ENCODE measurements around the gene OR2B3.

Gene OR2B3

GRCh38 chr6:29081312-29081711 is 5.8 kb downstream of the OR2B3 start:
- TF ChIP-seq, protein P1, sequence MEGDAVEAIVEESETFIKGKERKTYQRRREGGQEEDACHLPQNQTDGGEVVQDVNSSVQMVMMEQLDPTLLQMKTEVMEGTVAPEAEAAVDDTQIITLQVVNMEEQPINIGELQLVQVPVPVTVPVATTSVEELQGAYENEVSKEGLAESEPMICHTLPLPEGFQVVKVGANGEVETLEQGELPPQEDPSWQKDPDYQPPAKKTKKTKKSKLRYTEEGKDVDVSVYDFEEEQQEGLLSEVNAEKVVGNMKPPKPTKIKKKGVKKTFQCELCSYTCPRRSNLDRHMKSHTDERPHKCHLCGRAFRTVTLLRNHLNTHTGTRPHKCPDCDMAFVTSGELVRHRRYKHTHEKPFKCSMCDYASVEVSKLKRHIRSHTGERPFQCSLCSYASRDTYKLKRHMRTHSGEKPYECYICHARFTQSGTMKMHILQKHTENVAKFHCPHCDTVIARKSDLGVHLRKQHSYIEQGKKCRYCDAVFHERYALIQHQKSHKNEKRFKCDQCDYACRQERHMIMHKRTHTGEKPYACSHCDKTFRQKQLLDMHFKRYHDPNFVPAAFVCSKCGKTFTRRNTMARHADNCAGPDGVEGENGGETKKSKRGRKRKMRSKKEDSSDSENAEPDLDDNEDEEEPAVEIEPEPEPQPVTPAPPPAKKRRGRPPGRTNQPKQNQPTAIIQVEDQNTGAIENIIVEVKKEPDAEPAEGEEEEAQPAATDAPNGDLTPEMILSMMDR (IDR thresholded peaks at IDR 0.05; ENCODE audit: unreplicated experiment in 3 of 3), result no peak
- no peaks in the 10 kb centered on the region for H3K27me3 Mint-ChIP-seq (ENCODE audit: low read depth)
- H3K4me3 Mint-ChIP-seq, result no peak overlapping the region
- no peaks in the 10 kb centered on the region for H3K9me3 Mint-ChIP-seq
- no peaks in the 10 kb centered on the region for H3K36me3 Mint-ChIP-seq (ENCODE audit: low read depth)
- H3K27ac Mint-ChIP-seq, result no peak overlapping the region
- H3K4me1 Mint-ChIP-seq, result no peaks in the 10 kb centered on the region

DNA sequence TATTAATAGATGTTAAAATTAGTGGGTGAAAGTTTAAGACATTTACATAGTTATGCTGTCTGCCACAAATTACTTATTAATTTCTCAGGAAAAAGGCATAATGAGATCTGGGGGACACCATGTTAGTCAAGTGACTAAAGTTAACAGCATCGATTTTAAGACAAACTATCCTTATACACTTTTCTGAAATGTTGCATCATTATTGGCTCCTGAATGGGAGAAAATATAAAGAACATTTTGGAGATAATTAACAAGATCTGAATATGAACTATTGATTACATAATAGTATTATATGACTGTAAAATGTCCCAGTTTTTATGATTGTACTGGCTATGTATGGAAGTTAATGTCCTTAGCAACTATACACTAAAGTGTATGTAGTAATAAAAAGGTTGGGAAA is 7.9 kb downstream of the OR2B3 start:
- Mint-ChIP-seq H3K36me3 (ENCODE audit: low read depth) (no peaks in the 10 kb centered on the region), H3K4me3 (no peak overlapping the region), H3K27me3 (ENCODE audit: low read depth) (no peaks in the 10 kb centered on the region), H3K9me3 (no peaks in the 10 kb centered on the region), H3K4me1 (no peaks in the 10 kb centered on the region), H3K27ac (peak overlapping the region; percentile 61 to 82 (median 65))
- TF ChIP-seq, protein P1 (IDR thresholded peaks at IDR 0.05; ENCODE audit: unreplicated experiment in 3 of 3), result no peak

GRCh38 chr6:29071831-29072723 is 15.0 kb downstream of the OR2B3 start:
- TF ChIP-seq, protein P1 (IDR thresholded peaks at IDR 0.05; ENCODE audit: unreplicated experiment in 3 of 3), result peak in 1 of 3 experiments; percentile 51
- H3K36me3 Mint-ChIP-seq (ENCODE audit: low read depth), result no peaks in the 10 kb centered on the region
- no peaks in the 10 kb centered on the region for H3K4me1 Mint-ChIP-seq
- H3K4me3 Mint-ChIP-seq, result no peak overlapping the region
- H3K27ac Mint-ChIP-seq, result no peak overlapping the region
- no peaks in the 10 kb centered on the region for H3K27me3 Mint-ChIP-seq (ENCODE audit: low read depth)
- peaks cover 4% of the 10 kb centered on the region for H3K9me3 Mint-ChIP-seq

DNA sequence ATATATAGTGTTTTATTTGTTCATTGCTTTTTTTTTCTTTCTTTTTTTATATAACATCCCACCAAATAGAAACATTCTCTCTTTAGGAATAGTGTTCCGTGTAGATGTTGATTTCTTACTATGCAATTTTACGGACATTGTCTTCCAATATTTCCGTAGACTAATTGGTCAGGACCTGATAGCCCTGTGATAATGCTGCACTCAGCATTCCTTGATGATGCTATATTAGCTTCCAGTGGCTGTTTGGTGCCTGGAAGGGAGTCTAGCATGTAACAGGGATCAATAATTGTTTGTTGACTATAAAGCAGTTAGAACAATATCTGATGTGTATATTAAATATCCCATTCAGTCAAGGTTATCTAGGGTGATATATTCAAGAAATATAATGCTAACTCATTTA is 35.4 kb downstream of the OR2B3 start:
- Mint-ChIP-seq H3K27me3 (ENCODE audit: low read depth) (peaks cover 16% of the 10 kb centered on the region), H3K4me3 (no peak overlapping the region), H3K36me3 (ENCODE audit: low read depth) (no peaks in the 10 kb centered on the region), H3K9me3 (peaks cover 9% of the 10 kb centered on the region), H3K27ac (no peak overlapping the region), H3K4me1 (no peaks in the 10 kb centered on the region)
- TF ChIP-seq, protein P1 (IDR thresholded peaks at IDR 0.05; ENCODE audit: unreplicated experiment in 3 of 3), result no peak

DNA sequence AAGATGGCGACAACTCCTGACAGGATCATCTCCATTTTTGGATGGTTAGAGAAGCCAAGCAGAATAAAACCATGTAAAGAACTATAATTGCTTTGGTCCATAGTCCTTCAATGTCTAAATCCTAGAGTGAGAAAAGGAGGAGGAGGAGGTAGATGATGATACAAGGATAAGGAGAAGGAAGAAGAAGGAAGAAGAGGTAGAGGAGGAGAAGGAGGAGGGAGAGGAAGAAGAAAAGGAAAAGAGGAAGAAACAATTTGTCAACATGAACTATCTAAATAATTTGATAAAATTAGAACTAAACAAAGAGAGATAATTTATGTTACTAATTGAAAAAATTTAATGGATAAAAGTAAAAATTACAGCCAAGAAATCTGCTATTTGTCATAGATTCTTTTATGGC is 42.0 kb downstream of the OR2B3 start, which contains the start of gene OR2W1:
OR2W1 (minus strand) TSS at position 101 of the 400 bp plus-strand sequence; CDS start at position 101, 0 bp downstream.
- Mint-ChIP-seq H3K4me1 (no peaks in the 10 kb centered on the region), H3K27me3 (ENCODE audit: low read depth) (peaks cover 7% of the 10 kb centered on the region)
- TF ChIP-seq, protein P1 (IDR thresholded peaks at IDR 0.05; ENCODE audit: unreplicated experiment in 3 of 3), result no peak

More for the DNA sequence above, 42.0 kb downstream of the OR2B3 start, which contains the start of gene OR2W1:
- Mint-ChIP-seq H3K4me3 (no peak within 1 kb of the TSS), H3K27ac (no peak within 1 kb of the TSS), H3K36me3 (ENCODE audit: low read depth) (no peaks in the 10 kb centered on the region), H3K9me3 (no peaks in the 10 kb centered on the region)

Data from nephron (organoid).